Psoas muscle (tissue), 8 donors: Measurements from ENCODE around the gene CMTM5. TPM values are rescaled to one million over a fixed set of nuclear protein-coding genes. Genes with fewer than 3 reads are reported as not detected.
A peak's percentile ranks its signal among the peaks of the same experiment; 100 is the strongest.

Experiments
- ATAC-seq, 4 donors: fragments of 200-7000 bp; cut with Tn5 transposase; one replicate each; pipeline ENCODE4 v1.9.1; 2020; ENCODE audit warnings: moderate library complexity in 3 of 4, mild to moderate bottlenecking in 2 of 4
- DNase-seq, 2 donors: peaks; one replicate each; pipeline ENCODE4 v3.0.0-alpha.2; 2020
- H3K27ac ChIP-seq: fragments of 200-600 bp; one replicate; pipeline ENCODE4 v1.8.0; 2022
- H3K27me3 ChIP-seq, 3 donors: fragments of 200-600 bp in 1 of 3; one replicate each; pipeline versions ENCODE4 v1.6.1 to v1.8.0; 2013 to 2022; ENCODE audit warnings: low read length in 2 of 3, mild to moderate bottlenecking in 2 of 3, moderate library complexity in 1 of 3; ENCODE audit not compliant: insufficient read depth in 3 of 3
- H3K36me3 ChIP-seq, 2 donors: fragments of 200-600 bp in 1 of 2; one replicate each; pipeline versions ENCODE4 v1.6.1 to v1.8.0; 2013 to 2022; ENCODE audit warnings: low read depth in 1 of 2, mild to moderate bottlenecking in 1 of 2, moderate library complexity in 1 of 2; ENCODE audit not compliant: insufficient read depth in 1 of 2
- H3K4me1 ChIP-seq: fragments of 200-600 bp; one replicate; pipeline ENCODE4 v1.8.0; 2022
- H3K4me3 ChIP-seq: fragments of 200-600 bp; one replicate; pipeline ENCODE4 v1.8.0; 2022; ENCODE audit warnings: mild to moderate bottlenecking
- H3K9me3 ChIP-seq: fragments of 200-600 bp; one replicate; pipeline ENCODE4 v1.8.0; 2022
- WGBS, 3 donors: extraction: QIAGEN DNeasy Blood & Tissue Kit; methylation state at CpG; one replicate each; pipeline versions ENCODE4 v1.1.6 to v1.1.7; 2013; 5-methylcytosine and 5-hydroxymethylcytosine counted together
- intact Hi-C, 2 donors: fragments of 100-400 bp; cut with DNase I; formaldehyde crosslinking; loops; one replicate each; pipeline versions ENCODE4 v1.11.0 to v1.14.2; 2022
- polyA plus RNA-seq, 3 donors: library from polyadenylated mRNA; stranded (reverse); fragments of 200-250 nt; gene quantifications; one replicate each; pipeline ENCODE4 v1.2.3, GENCODE V29; 2013
- total RNA-seq, 4 donors: library from RNA; stranded (reverse); fragmentation: NEBNext Ultra II Directional in 2 of 4; extraction: Animal tissue kit (Norgen Biotek cat#: 25700) in 2 of 4; gene quantifications; one replicate each; pipeline versions ENCODE4 v1.2.1 to v1.2.4, GENCODE V29; 2021 to 2023
- TF ChIP-seq, protein P1 (sequence below): fragments of 200-600 bp; IDR thresholded peaks from one replicate; pipeline ENCODE4 v1.8.0; 2022; ENCODE audit warnings: antibody characterized with exemption
- donor health status: healthy with polysubstance abuse.
- donor health status: DM: no; HTN: no; CAD: no; lungs with moderate emphysema.
- donor health status: Bipolar disorder and iron deficiency.
- donor health status: healthy.
- donor health status: DM: yes; HTN: yes; CAD: no.
- donor health status: DM: no; HTN: no; CAD: no.
- donor health status: DM: no; HTN: no; CAD: no.
- donor health status: DM: yes; HTN: yes; CAD: no.

The CMTM5 gene
- total and polyA plus RNA-seq, 7 donors, result 0.20 to 0.63 (median 0.32) TPM; not detected in 4

DNA sequence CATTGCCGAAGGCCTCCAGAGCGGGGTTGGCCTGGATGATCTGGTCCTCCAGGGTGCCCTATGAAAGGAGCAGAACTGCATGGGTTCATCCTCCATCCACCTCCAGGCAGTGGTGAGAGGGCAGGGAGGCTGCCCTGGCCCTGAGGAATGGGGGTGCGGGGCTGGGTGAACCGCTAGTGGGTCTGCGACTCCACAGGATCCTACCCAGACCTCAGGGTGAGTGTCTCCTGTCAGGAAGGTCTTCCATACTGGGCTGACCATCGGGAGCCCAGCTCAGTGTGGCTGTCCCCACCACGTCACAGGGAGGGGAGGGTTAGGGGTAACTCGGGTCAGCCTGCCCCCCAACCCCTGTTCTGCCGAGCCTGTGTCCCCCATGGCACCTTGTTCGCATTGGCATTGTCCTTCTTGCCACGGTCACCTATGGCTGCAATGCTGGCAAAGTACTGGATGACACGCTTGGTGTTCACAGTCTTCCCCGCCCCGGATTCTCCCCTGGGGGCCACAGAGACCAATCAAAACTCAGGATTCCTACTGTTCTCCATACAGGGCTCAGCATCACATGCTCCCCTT, 27.6 kb downstream of the CMTM5 start:
- TF ChIP-seq, protein P1, sequence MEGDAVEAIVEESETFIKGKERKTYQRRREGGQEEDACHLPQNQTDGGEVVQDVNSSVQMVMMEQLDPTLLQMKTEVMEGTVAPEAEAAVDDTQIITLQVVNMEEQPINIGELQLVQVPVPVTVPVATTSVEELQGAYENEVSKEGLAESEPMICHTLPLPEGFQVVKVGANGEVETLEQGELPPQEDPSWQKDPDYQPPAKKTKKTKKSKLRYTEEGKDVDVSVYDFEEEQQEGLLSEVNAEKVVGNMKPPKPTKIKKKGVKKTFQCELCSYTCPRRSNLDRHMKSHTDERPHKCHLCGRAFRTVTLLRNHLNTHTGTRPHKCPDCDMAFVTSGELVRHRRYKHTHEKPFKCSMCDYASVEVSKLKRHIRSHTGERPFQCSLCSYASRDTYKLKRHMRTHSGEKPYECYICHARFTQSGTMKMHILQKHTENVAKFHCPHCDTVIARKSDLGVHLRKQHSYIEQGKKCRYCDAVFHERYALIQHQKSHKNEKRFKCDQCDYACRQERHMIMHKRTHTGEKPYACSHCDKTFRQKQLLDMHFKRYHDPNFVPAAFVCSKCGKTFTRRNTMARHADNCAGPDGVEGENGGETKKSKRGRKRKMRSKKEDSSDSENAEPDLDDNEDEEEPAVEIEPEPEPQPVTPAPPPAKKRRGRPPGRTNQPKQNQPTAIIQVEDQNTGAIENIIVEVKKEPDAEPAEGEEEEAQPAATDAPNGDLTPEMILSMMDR, result no peak
- ATAC-seq (no peak), DNase-seq (peak in 1 of 2 donors; percentile 42)
- Histone ChIP-seq H3K4me3 (no peak overlapping the region), H3K4me1 (no peaks in the 10 kb centered on the region), H3K27me3 (no peaks in the 10 kb centered on the region), H3K27ac (no peak overlapping the region), H3K36me3 (peaks cover 0 to 31% of the 10 kb centered on the region in 2 donors), H3K9me3 (no peaks in the 10 kb centered on the region)
- intact Hi-C loops, result no loop called here
- WGBS, 3 donors, result 73 to 80% (median 75%) methylated on average over 13 to 14 of the region's 14 CpGs

DNA sequence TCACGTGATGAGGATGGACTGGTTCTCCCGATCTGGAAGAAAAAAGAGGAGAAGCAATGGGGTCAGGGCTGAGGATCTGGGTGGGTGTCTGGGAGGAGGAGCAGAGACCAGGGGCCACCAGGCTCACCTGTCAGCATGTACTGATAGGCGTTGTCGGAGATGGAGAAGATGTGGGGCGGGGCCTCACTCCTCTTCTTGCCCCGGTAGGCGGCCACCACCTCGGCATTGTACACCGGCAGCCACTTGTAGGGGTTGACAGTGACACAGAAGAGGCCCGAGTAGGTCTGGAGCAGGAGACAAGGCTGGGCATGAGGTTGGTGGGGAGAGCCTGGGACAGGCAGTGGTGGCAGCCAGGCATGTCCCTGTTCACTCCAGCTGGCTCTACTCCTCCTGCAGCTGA, 28.2 kb downstream of the CMTM5 start:
- 70 to 77% (median 73%) methylated on average over 9 to 10 of the region's 10 CpGs for WGBS, 3 donors
- H3K27me3 ChIP-seq, result no peaks in the 10 kb centered on the region
- no peaks in the 10 kb centered on the region for H3K9me3 ChIP-seq
- peaks cover 0 to 26% of the 10 kb centered on the region in 2 donors for H3K36me3 ChIP-seq
- H3K27ac ChIP-seq, result no peak overlapping the region
- ATAC-seq (no peak), DNase-seq (peak in 1 of 2 donors; percentile 51)
- no peaks in the 10 kb centered on the region for H3K4me1 ChIP-seq
- TF ChIP-seq, protein P1, result no peak
- no peak overlapping the region for H3K4me3 ChIP-seq
- intact Hi-C loops, result loop anchor here in 1 of 2 donors (5.0 kb wide), 1 partner anchor 37 kb away; no protein-coding TSS in a partner anchor

DNA sequence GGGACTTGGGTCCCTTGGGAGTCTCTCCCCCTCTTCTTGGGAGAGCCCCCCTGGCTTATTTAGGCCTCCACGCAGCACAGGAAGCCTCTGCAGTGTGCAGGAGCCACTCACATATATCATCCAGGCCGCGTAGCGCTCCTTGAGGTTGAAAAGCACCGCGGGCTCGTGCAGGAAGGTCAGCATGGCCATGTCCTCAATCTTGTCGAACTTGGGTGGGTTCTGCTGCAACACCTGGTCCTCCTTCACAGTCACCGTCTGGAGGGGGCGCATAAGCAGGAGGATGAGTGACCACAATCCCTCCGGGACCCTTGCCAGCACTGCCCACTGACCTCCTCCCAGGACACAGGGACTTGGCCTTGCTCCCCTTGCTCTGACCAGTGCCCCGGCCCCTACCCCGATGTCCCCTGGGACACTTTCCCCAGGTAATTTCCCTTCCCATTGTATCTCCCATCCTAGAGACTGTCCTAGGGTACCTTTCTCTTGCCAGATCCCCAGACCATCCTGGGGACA, 28.7 kb downstream of the CMTM5 start:
- Histone ChIP-seq H3K27ac (no peak overlapping the region), H3K27me3 (no peaks in the 10 kb centered on the region), H3K36me3 (peaks cover 0 to 26% of the 10 kb centered on the region in 2 donors), H3K4me1 (no peaks in the 10 kb centered on the region), H3K9me3 (no peaks in the 10 kb centered on the region), H3K4me3 (no peak overlapping the region)
- intact Hi-C loops, result loop anchor here in 1 of 2 donors (5.0 kb wide), 1 partner anchor 37 kb away; no protein-coding TSS in a partner anchor
- WGBS, 3 donors, result 66 to 75% (median 71%) methylated on average over 13 of the region's 13 CpGs
- TF ChIP-seq, protein P1, result no peak
- DNase-seq (peak in 1 of 2 donors; percentile 49), ATAC-seq (no peak)

DNA sequence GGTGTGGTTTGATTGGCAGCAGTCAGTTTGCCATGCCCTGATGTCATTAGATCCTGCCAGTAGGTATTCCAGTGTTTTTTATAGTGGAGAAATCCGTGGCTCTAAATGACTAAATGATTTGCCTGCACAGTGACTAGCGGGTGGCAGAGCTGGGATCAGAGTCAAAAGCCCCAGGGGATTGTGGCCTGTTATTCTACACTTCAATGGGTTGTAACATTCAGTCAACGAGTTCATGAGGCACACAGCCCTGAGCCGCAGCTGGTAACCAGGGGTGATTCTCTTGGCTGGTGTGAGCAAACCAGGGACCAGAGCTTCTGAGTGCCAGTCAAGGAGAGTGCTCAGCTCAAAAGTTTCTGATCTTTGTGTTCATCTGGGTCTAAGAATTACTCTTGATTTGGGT, 29.4 kb downstream of the CMTM5 start:
- intact Hi-C loops, result loop anchor here in 1 of 2 donors (5.0 kb wide), 1 partner anchor 36 kb away; no protein-coding TSS in a partner anchor
- no peaks in the 10 kb centered on the region for H3K27me3 ChIP-seq
- no peaks in the 10 kb centered on the region for H3K9me3 ChIP-seq
- DNase-seq (no peak), ATAC-seq (peak in 1 of 4 donors; percentile 49)
- peaks cover 0 to 26% of the 10 kb centered on the region in 2 donors for H3K36me3 ChIP-seq
- H3K27ac ChIP-seq, result no peak overlapping the region
- no peak overlapping the region for H3K4me3 ChIP-seq
- H3K4me1 ChIP-seq, result no peaks in the 10 kb centered on the region
- WGBS, 3 donors, result 13 to 28% (median 25%) methylated on average over 4 of the region's 4 CpGs
- TF ChIP-seq, protein P1, result no peak
